PC-9 (cell line): ENCODE results near the gene C14orf119. TPM values are rescaled to one million over a fixed set of nuclear protein-coding genes. Genes with fewer than 3 reads are reported as not detected.

ENCODE experiments used
- BruUV-seq: library from RNA; stranded (reverse); fragments of 400-500 nt; replicated peaks from 2 replicates; lab custom pipeline; 2021; lab: Mats Ljungman, UMichigan
- CTCF ChIA-PET: fragments of 300-600 bp; sonication (Branson Sonifier 250); formaldehyde crosslinking; loops from one replicate; lab custom pipeline; 2022; ENCODE audit warnings: antibody characterized with exemption; lab: Charles Lee
- POLR2A ChIA-PET: fragments of 300-600 bp; sonication (Branson Sonifier 250); formaldehyde crosslinking; loops from one replicate; lab custom pipeline; 2022; ENCODE audit warnings: antibody characterized with exemption; ENCODE audit not compliant: unreplicated experiment; lab: Charles Lee
- DNase-seq, 2 experiments: peaks; one replicate each; pipeline versions ENCODE4 v3.0.0 to v3.0.0-alpha.2; 2015 to 2022; ENCODE audit warnings: mixed read lengths in 1 of 2
- H2AFZ ChIP-seq: fragments of 200-600 bp; sonication (generic); 2 replicates; pipeline ENCODE4 v1.8.1; 2017; ENCODE audit warnings: antibody characterized with exemption
- H3F3A ChIP-seq: fragments of 200-600 bp; sonication (generic); 2 replicates; pipeline ENCODE4 v1.8.1; 2017; ENCODE audit warnings: antibody characterized with exemption, mild to moderate bottlenecking, low read depth; ENCODE audit not compliant: insufficient read depth
- H3K27ac ChIP-seq: fragments of 200-600 bp; sonication (generic); 2 replicates; pipeline ENCODE4 v1.6.1; 2016; ENCODE audit warnings: mixed run types
- H3K27me3 ChIP-seq: fragments of 200-600 bp; sonication (generic); 2 replicates; pipeline ENCODE4 v1.6.1; 2016; ENCODE audit warnings: low read depth, mixed run types; ENCODE audit not compliant: insufficient read depth
- H3K36me3 ChIP-seq: fragments of 200-600 bp; sonication (generic); 2 replicates; pipeline ENCODE4 v1.6.1; 2016; ENCODE audit warnings: low read depth, mixed run types
- H3K4me1 ChIP-seq: fragments of 200-600 bp; sonication (generic); replicated peaks from 2 replicates; pipeline ENCODE4 v1.6.1; 2016; ENCODE audit warnings: mixed run types; ENCODE audit not compliant: insufficient read depth
- H3K4me2 ChIP-seq: fragments of 200-600 bp; sonication (generic); 2 replicates; pipeline ENCODE4 v1.6.1; 2017; ENCODE audit warnings: mixed run types
- H3K4me3 ChIP-seq: fragments of 200-600 bp; sonication (generic); 2 replicates; pipeline ENCODE4 v1.6.1; 2016; ENCODE audit warnings: mixed run types
- H3K79me2 ChIP-seq: fragments of 200-600 bp; sonication (generic); 2 replicates; pipeline ENCODE4 v1.6.1; 2017; ENCODE audit warnings: low read depth, mixed run types
- H3K9me2 ChIP-seq: fragments of 200-600 bp; sonication (generic); 2 replicates; pipeline ENCODE4 v1.8.1; 2017; ENCODE audit warnings: mild to moderate bottlenecking; ENCODE audit not compliant: insufficient read depth
- H3K9me3 ChIP-seq: fragments of 200-600 bp; sonication (generic); 2 replicates; pipeline ENCODE4 v1.8.1; 2016; ENCODE audit warnings: low read depth; ENCODE audit not compliant: insufficient read depth
- H4K20me1 ChIP-seq: fragments of 200-600 bp; sonication (generic); 2 replicates; pipeline ENCODE4 v1.8.1; 2017; ENCODE audit not compliant: insufficient read depth
- CTCF ChIP-seq: fragments of 200-600 bp; sonication (generic); conservative IDR thresholded peaks from 2 replicates; pipeline ENCODE4 v1.6.1; 2017; ENCODE audit warnings: mixed run types, antibody characterized with exemption, mild to moderate bottlenecking, moderate library complexity
- EZH2 ChIP-seq: fragments of 200-600 bp; sonication (generic); IDR thresholded peaks from 2 replicates; pipeline ENCODE4 v1.8.0; 2017; ENCODE audit warnings: antibody characterized with exemption, low read depth
- intact Hi-C: fragments of 100-400 bp; cut with micrococcal nuclease; formaldehyde crosslinking; loops from one replicate; pipeline ENCODE4 v1.10.0; 2022; ENCODE audit not compliant: unreplicated experiment
- total RNA-seq: library from RNA; stranded (reverse); gene quantifications from 2 replicates; pipeline ENCODE4 v1.2.3, GENCODE V29; 2021

The C14orf119 gene
- total RNA-seq, 1 experiment from 2014 or later: 46.5 TPM

- ChIA-PET CTCF (no interaction called here), POLR2A (no interaction called here)
- H3K27me3 ChIP-seq: no peaks in the 10 kb centered on the region
These were observed 47.5 kb downstream of the C14orf119 start for GRCh38 chr14:23142826-23143225.

GRCh38 chr14:23143911-23144310 is 48.6 kb downstream of the C14orf119 start:
- H2AFZ ChIP-seq: no peak overlapping the region
- H3K36me3 ChIP-seq: no peaks in the 10 kb centered on the region
- H3K27me3 ChIP-seq: no peaks in the 10 kb centered on the region
- no peak overlapping the region for H3K4me3 ChIP-seq
- no peaks in the 10 kb centered on the region for H3K9me3 ChIP-seq
- DNase-seq: no peak
- H3K4me2 ChIP-seq: no peak overlapping the region
- peaks cover 30% of the 10 kb centered on the region for H3K4me1 ChIP-seq
- CTCF ChIA-PET: no interaction called here
- no peaks in the 10 kb centered on the region for H4K20me1 ChIP-seq
- H3K9me2 ChIP-seq: no peaks in the 10 kb centered on the region
- BruUV-seq: no TSS peak
- TF ChIP-seq EZH2: no peak
- H3K27ac ChIP-seq: no peak overlapping the region
- H3K79me2 ChIP-seq: no peaks in the 10 kb centered on the region
- intact Hi-C loops: no loop called here
- POLR2A ChIA-PET: no interaction called here
- peaks cover 5% of the 10 kb centered on the region; the same call in 1 of the 2 replicates for H3F3A ChIP-seq

More at GRCh38 chr14:23142826-23143225, 47.5 kb downstream of the C14orf119 start:
- H3K9me2 ChIP-seq: no peaks in the 10 kb centered on the region
- H2AFZ ChIP-seq: no peak overlapping the region
- no peaks in the 10 kb centered on the region for H4K20me1 ChIP-seq
- no peaks in the 10 kb centered on the region for H3K36me3 ChIP-seq
- no TSS peak for BruUV-seq
- H3K27ac ChIP-seq: no peak overlapping the region
- TF ChIP-seq EZH2 (no peak), CTCF (no peak)
- H3K4me1 ChIP-seq: peaks cover 36% of the 10 kb centered on the region
- H3K4me3 ChIP-seq: no peak overlapping the region
- no peak overlapping the region for H3K4me2 ChIP-seq
- peaks cover 5% of the 10 kb centered on the region; the same call in 1 of the 2 replicates for H3F3A ChIP-seq
- no peak for DNase-seq
- intact Hi-C loops: no loop called here
- no peaks in the 10 kb centered on the region for H3K9me3 ChIP-seq
- H3K79me2 ChIP-seq: no peaks in the 10 kb centered on the region

- ChIA-PET CTCF (interaction anchor here (0.6 kb wide), 1 partner anchor 77 kb away, joined by 3 read pairs; no protein-coding TSS in a partner anchor), POLR2A (no interaction called here)
- TF ChIP-seq EZH2: no peak
- TF ChIP-seq CTCF: no peak
- Histone ChIP-seq H2AFZ (0 out of 2 replicates have a peak overlapping the region, but pooled peaks have one; percentile 52), H3K4me3 (no peak overlapping the region), H3K36me3 (no peaks in the 10 kb centered on the region), H3K4me1 (peaks cover 37% of the 10 kb centered on the region), H3K4me2 (peak overlapping the region; percentile 34), H3K9me2 (no peaks in the 10 kb centered on the region), H3F3A (peaks cover 5% of the 10 kb centered on the region; the same call in 1 of the 2 replicates), H3K27ac (peak overlapping the region; percentile 45), H3K9me3 (no peaks in the 10 kb centered on the region), H3K79me2 (no peaks in the 10 kb centered on the region), H3K27me3 (no peaks in the 10 kb centered on the region), H4K20me1 (no peaks in the 10 kb centered on the region)
- BruUV-seq: no TSS peak
- intact Hi-C loops: no loop called here
- DNase-seq: peak in 1 of 2 experiments; percentile 58
These were observed 50.6 kb downstream of the C14orf119 start for GRCh38 chr14:23145794-23146350.
